GM19463 (cell line): Measurements from ENCODE around the gene KCNG4.
"Not testable (repeated sequence)": the region's sequence is repeated elsewhere in the genome, so short reads cannot be mapped to it uniquely, and the experiment has no call there.

Source experiments
- ATAC-seq: cut with Tn5 transposase; IDR thresholded peaks from one replicate; pipeline ENCODE4 v1.9.1; 2021; ENCODE audit warnings: mild to moderate bottlenecking, moderate library complexity; ENCODE audit not compliant: unreplicated experiment

The KCNG4 gene

DNA sequence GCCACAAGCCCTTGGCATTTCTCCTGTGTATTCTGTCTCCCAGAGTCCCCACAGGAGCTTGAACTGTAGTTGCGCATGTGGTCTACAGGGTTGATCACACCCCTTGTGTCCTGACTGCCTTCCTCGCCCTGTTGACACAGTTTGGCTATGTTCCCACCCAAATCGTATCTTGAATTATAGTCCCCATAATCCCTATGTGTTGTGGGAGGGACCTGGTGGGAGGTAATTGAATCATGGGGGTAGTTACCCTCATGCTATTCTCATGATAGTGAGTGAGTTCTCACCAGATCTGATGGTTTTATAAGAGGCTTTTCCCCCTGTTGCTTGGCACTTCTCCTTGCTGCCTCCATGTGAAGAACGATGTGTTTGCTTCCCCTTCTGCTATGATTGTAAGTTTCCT is 27.7 kb downstream of the KCNG4 start:
- no peak for ATAC-seq

DNA sequence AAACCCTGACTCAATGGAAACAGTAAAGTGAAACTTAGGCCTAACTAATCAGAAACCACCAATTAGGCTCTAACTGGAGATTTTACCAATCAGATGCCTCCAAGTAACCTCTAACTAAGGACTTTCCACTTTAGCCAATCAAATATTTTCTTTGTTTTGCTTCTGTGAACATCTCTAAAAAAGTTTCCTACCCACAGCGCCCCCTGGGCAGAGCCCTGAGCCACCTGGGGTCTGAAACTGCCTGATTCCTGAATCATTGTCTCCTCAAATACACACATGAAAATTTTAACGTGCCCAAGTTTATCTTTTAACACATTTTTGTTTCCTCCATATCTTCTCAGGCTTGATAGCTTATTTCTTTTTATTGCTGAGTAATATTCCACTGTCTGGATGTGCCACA is 29.8 kb downstream of the KCNG4 start:
- ATAC-seq: no peak

DNA sequence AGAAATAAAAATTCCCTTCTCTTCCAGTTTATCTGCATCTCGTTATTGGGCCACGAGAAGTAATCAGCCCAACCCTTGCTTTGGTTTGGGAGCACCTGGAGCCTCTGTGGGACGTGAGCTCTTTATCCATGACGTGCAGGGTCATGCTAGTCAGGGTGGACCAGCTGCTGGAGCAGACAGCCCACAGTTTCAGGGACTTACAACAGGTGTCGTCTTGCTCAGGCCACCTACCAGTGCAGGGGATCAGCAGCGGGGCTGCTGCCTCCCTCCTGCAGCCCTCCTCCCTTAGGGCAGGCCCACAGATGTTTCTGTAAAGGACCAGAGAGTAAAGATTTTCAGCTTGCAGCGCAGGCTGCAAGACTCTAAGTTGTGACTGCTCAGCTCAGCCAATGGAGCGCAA is 31.9 kb downstream of the KCNG4 start:
- ATAC-seq: no peak

DNA sequence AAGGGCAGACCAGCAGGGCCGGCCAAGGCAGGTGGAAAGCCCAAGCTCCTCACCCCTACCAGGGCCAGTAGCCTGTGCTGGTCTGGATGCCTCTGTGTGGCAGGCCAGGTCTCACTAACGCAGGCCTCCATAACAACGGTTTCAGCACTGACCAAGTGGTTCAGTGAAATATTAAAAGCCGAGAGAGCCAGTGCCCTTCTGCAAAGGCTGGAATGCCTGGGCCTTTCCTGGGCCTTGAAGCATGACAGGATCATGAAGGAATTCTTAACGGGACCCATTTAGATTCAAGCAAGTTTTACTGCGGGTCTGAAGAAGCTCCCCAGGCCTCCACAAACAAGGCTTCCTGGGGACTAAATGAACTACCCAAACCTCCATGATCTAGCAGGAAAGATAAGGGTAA is 32.6 kb downstream of the KCNG4 start:
- no peak for ATAC-seq

DNA sequence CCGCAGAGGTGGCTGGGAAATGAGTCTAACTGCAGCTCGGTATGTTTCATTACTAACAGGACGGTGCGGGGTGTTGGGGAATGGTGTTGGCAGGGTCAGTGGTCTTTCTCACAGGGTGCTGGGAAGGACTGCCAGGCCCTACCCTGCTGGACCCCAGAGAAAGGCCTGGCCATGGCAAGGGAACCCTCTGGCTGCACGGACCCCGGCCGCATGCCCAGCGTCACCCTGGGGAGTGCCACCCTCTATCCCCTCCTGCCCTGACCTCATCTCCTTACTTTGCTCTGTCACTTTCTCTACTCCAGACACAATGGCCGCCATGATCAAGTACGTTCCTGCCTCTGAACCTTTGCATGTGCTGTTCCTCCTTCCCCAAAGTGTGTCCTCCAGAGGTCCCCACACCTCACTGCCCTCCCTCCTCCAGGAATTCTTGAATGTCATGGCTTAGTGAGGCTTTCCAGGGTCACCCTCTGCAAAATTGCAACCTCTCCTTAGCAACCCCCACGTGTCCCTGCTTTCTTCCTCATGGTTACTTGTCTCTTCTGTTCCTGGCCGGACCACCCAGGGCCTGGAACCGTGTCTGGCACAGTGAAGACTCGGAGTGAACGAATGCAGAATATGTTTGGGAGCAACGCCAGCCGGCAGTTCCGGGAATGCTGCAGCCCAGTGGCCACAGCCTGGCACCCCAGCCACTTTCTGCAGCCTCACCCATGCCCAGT is 33.7 kb downstream of the KCNG4 start:
- ATAC-seq: no peak

DNA sequence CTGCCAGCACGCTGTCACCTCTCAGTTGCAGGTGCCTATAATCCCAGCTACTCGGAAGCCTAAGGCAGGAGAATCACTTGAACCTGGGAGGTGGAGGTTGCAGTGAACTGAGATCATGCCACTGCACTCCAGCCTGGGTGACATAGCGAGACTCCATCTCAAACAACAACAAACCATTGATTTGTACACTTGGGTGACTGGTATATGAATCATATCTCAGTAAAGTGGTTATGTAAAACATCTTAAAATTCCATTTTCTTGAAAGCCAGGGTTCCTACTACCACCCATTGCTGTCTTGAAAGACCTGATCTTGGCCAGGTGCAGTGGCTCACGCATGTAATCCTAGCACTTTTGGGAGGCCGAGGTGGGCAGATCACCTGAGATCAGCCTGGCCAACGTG is 34.7 kb downstream of the KCNG4 start:
- ATAC-seq: not testable (repeated sequence)

DNA sequence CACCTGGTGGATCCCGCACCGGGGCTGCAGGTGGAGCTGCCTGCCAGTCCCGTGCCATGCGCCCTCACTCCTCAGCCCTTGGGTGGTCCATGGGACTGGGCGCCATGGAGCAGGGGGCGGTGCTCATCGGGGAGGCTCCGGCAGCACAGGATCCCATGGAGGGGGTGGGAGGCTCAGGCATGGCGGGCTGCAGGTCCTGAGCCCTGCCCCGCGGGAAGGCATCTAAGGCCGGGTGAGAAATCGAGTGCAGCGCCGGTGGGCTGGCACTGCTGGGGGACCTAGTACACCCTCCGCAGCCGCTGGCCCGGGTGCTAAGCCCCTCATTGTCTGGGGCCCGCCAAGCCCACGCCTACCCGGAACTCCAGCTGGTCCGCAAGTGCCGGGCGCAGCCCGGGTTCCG is 35.3 kb downstream of the KCNG4 start:
- not testable (repeated sequence) for ATAC-seq

DNA sequence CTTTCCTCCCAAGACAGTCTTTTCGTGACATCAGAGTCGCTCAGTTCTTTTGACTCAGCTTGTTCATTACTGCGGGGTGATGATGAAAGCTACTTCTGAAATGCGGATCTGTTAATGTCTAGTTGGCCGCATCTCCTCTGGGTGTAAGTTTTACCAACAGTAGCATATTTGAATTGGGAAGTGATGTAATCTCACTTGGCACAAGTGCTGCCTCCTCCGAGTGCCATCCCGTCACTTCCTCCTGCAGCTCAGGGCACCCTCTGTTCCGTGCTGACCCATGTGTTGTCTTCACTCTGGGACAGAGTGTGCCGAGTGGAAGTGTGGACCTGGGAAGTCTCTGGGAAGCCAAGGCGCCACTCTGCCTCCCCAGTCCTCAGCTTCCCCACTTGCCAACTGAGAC is 40.0 kb downstream of the KCNG4 start:
- no peak for ATAC-seq

DNA sequence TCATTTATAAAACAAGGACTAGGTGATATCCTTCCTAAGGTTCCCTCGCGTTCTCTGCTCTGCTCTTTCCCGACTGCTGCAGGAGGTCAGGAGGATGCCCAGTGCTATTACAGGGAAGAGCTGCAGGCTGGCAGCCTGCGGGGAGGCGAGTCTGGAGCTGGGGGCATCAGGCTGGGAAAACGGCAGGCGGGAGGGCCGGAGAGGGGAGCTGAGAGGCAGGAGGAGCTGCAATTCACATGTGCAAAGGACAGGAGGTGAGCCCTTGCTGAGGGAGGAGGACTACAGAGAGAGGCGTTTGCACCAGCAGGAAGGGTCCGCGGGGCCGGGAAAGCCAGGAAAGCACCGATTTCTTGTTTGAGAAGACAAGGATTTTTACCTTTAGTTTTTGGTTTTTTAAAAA is 40.7 kb downstream of the KCNG4 start:
- ATAC-seq: no peak

DNA sequence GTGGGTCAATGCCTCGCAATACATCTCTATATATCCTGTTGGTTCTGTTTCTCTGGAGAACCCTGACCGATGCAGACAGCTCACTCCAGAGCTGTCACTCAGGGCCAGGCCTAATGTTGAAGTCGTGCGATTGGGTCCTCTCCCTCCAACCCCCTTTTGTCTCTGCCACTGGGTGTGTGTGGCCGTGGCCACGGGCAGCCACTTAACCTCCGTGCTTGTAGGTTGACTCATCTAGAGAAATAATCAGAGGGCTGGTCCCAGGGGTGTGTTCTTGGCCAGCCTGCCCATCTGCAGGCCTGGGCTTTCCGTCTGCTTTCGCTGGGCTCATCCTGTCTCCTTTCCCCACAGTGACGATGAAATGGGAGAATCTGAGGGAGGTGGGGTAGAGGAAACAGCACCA is 41.4 kb downstream of the KCNG4 start:
- ATAC-seq: no peak

DNA sequence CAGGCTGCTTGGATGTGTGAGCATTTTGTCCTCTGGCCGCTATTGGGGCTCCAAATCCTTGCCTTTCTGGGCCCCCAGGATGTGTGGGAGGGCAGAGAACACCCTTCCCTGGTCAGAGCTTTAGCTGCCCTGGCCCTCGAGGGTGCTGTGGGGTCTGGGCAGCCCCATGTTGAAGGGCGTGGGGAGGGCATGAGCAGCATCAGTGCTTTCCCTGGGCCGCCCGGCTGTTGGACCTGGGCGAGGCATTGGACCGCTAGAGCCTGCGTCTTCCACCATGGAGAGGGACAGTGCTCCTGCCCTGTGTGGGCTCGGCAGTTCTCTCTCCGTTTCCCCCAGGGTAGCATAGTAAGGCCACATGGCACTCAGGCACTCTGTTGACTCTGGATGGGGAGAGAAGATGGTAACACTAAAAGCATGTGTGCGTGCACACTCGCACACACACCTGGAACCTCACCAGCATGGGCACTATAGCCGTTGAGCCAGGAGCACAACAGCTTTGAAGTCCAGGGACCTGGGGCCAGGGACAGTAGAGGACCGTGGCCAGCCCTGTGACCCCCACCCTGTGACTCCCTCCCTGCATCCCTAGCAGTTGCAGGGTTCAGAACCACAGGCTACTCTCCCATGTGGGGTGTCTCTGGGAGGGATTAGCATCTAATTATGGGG is 42.2 kb downstream of the KCNG4 start:
- ATAC-seq: no peak

DNA sequence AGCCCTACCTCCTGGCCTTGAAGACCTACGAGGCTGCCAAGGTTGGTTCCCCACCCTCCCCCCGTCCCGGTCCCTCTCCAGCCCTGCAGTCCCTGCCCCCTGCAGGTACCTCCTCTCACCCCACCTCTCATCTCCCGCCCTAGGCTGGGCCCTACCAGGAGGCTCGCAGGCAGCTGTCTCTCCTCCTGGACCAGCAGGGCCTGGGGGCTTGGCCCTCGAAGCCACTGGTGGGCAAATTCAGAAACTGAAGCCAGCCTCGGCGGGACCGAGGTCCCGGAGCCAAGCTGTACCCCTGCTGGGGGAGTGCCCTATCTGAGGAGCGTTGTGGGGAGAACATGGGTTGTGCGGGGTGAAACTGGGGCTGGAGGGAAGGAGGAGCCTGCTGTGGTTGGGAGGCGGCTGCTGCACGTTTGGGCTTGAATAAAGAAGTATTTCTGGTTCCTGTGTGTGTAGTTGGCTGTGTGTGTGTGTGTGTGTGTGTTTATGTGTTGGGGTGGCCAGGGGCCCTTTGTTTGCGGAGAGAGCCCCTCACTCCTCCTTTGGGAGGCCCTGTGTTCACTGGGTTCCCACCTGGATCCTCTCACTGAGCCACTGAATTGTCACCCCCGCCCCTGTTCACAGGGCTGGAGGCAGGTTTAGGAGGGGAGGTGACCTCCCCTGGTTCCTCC is 43.0 kb downstream of the KCNG4 start:
- ATAC-seq: no peak

DNA sequence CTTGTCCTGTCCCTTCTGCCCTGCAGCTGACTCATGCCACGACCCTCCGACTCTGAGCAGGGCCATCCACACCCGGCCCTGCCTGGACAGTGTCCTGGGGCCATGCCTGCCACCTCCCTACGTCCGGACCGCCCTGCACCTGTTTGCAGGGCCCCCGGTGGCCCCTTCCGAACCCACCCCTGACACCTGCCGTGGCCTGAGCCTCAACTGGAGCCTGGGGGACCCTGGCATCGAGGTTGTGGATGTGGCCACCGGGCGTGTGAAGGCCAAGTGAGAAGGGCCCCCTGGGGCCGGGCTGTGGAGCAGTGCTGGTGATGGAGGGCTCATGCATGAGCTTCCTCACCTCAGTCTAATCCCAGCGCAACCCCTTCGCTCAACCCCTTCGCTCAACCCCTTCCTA is 43.7 kb downstream of the KCNG4 start:
- ATAC-seq: no peak

DNA sequence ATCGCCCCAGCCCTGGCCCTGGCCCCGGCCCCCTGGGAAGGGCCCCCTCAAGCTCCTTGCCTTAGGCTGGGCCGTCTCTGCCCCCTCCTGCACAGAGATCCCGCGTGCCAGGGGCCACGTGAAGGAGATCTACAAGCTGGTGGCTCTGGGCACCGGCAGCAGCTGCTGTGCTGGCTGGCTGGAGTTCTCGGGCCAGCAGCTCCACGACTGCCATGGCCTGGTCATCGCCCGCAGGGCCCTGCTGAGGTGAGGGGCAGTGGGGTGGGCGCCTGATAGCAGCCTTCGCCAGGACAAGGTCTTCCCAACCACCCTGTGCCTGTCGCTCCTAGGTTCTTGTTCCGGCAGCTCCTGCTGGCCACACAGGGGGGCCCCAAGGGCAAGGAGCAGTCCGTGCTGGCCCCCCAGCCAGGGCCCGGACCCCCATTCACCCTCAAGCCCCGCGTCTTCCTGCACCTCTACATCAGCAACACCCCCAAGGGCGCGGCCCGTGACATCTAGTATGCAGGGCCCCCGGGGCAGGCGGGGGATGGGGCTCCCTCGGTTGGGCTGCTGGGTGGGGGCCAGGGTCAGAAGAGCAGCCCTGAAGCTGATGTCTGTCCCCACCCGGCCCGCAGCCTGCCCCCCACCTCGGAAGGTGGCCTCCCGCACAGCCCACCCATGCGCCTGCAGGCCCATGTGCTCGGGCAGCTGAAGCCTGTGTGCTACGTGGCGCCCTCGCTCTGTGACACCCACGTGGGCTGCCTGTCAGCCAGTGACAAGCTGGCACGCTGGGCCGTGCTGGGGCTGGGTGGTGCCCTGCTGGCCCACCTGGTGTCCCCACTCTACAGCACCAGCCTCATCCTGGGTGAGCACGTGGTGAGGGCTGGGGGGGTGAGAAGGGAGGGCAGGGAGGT is 44.4 kb downstream of the KCNG4 start:
- ATAC-seq: no peak

DNA sequence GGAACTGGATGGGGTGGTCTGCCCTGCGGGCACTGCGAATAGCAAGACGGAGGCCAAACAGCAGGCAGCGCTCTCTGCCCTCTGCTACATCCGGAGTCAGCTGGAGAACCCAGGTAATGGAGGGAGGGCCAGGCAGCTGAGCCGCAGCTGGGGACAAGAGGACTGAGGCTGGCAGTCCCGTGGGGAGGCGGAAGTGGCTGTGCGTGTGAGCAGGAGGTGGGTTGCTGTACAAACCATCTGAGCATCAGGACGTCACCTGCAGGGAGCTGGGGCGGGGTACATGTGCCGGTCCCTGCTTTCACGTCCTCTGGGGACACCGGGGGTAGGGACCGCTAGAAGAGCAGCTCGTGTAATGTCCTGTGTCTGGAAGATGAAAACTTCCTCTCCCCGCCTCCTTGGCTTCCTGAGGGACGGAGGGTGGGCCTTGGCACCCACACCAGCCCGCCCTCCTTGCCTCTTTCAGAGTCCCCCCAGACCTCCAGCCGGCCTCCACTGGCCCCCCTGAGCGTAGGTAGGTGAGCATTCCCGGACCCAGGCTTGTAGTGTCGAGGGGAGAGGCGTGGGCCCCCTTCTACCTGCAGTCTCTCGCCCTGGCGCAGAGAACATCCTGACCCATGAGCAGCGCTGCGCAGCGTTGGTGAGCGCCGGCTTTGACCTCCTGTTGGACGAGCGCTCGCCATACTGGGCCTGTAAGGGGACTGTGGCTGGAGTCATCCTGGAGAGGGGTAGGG is 45.2 kb downstream of the KCNG4 start:
- no peak for ATAC-seq

DNA sequence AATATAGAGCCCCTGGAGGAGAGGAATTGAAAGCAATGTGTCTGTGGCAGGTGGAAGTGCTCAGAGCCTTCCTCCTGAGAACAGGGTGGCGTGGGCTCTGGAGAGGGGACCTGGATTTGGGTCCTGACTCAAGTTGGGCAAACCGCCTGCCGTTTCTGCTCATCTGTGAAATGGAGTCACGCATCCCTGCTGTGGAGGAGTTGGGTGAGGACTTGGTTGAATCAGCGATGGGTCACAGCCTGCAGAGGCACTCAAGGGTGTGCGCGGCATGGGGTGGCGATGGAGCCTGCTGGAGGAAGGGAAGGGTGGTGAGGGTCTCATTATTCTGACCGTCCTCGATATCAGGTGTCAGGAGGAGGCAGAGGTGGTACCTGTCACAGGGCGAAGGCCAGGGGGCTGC is 45.8 kb downstream of the KCNG4 start:
- ATAC-seq: no peak

DNA sequence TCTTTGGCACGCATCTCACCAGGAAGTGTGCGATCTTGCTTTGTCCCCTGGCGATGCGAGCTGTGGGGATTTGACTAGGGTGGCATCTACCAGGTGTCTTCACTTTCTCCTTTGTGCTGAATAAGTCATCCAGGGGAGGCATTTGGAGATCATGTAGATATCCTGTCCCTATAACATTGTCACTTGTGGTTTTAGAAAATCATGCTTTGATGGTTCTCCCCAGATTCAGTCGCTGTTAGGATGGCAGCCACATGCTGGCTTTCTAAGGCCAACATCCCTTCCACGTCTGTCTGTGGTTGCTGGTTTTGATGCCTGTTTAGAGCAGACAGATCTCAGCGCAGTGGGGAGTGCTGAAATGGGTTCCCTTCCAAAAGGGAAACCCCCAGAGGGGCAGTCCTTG is 46.3 kb downstream of the KCNG4 start:
- ATAC-seq: no peak

DNA sequence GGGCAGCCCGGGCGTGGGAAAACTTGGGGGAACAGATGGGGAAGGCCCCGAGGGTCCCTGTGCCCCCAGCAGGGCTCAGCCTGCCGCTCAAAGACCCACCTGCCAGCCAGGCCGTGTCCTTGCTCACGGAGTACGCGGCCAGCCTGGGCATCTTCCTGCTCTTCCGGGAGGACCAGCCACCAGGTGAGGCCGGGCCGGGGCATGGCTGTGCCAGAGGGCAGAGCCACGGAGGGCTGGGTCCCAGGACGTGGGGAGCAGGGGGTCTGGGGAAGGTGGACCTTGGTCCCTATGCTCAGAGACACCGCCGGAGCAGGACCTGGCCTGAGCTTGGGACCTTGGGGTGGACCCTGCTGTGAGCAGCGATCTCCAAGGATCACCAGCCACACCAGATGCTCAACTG is 48.3 kb downstream of the KCNG4 start:
- ATAC-seq: no peak

DNA sequence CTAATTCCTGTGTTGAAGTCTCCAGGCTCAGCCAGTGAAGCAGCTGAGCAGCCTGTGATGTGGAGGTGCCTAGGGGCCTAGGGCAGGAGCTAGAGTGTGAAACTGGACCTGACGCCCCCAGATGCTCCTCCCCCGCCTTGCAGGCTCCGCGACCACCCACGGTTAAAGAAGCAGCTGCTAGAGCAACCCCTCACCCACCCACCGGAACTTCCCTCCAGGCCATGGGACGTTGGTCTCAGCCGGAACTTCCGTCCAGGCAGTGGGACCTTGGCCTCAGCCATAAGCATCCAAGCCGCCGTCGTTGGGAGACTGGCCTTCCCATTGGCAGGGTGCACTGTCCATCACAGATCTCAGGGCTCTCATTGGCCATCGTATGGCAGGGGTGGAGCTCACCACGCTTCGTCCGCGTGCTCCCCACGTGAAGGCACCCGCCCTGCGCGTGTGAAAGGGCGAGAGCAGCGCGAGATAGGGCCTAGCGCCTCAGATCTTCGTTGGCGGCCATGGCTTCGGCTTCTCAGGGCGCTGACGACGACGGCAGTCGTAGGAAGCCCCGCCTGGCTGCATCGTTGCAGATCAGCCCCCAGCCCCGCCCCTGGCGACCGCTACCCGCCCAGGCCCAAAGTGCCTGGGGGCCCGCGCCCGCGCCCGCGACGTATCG is 49.0 kb downstream of the KCNG4 start, which contains the start of gene ADAD2:
Gene ADAD2, plus strand, starts transcription at position 427 of the 658 bp plus-strand sequence. Its CDS starts 74 bp downstream, at position 501.
- no peak for ATAC-seq
